ENCODE measurements around the gene ANGEL2. TPM values are rescaled to one million over a fixed set of nuclear protein-coding genes. Genes with fewer than 3 reads are reported as not detected.
A peak's percentile ranks its signal among the peaks of the same experiment; 100 is the strongest.

ANGEL2 gene
- total and polyA plus RNA-seq, 2 of the 13 experiments (the other 11 are each of a cell fraction or from before 2014, with no cell fraction given), result 12.3 to 25.4 TPM

DNA sequence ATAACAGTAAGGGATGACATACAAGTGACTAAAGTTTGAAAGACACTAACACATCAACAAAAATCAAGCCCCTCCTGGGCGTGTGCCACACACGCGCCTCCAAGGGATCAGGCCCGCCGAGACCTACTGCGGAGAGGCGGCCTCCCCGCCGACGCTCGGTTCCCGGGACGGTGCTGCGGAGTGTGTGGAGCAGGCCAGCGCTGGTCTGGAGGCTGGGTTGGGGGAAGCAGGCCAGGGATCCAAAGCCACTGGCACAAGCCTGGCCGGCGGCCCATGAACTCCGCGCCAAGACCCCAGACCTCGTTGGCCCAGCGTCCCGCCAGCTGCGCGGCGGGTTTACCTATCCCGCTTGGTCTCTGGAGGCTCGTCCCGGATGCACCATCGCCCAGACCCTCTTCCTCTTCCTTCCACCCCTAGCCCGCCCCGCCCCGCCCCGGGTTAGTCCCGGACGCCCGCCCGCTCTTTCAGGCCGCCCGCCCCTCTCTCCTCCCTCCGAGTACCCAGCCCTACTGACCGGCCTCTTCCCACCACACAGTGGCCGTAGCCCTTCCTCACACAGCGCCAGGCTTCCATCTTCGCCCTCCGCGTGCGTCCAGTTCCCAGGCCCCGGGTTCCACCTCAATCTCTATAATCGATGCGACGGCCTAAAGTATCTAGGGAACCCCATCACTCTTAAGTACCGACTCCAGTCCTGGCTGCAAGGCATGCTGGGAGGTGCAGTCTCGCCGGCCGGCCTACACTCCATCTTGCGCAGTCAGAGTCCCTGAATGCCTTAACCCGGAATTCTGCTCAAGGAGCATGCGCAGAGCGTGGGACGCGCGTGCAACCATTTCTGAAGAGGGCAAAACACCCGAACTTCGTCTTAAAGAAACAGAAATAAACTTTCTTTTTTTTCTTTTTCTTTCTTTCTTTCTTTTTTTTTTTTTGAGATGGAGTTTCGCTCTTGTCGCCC is at the start of gene ANGEL2 (continued):
- peak; percentile 65 for TF ChIP-seq SPEN (CRISPR knock-in tag; IDR thresholded peaks at IDR 0.05; ENCODE audit: low read depth)
- peak; percentile 61; the same call in 1 of the 2 replicates for TF ChIP-seq ISL2 (CRISPR knock-in tag; IDR thresholded peaks at IDR 0.05)
- TF ChIP-seq, protein P1, sequence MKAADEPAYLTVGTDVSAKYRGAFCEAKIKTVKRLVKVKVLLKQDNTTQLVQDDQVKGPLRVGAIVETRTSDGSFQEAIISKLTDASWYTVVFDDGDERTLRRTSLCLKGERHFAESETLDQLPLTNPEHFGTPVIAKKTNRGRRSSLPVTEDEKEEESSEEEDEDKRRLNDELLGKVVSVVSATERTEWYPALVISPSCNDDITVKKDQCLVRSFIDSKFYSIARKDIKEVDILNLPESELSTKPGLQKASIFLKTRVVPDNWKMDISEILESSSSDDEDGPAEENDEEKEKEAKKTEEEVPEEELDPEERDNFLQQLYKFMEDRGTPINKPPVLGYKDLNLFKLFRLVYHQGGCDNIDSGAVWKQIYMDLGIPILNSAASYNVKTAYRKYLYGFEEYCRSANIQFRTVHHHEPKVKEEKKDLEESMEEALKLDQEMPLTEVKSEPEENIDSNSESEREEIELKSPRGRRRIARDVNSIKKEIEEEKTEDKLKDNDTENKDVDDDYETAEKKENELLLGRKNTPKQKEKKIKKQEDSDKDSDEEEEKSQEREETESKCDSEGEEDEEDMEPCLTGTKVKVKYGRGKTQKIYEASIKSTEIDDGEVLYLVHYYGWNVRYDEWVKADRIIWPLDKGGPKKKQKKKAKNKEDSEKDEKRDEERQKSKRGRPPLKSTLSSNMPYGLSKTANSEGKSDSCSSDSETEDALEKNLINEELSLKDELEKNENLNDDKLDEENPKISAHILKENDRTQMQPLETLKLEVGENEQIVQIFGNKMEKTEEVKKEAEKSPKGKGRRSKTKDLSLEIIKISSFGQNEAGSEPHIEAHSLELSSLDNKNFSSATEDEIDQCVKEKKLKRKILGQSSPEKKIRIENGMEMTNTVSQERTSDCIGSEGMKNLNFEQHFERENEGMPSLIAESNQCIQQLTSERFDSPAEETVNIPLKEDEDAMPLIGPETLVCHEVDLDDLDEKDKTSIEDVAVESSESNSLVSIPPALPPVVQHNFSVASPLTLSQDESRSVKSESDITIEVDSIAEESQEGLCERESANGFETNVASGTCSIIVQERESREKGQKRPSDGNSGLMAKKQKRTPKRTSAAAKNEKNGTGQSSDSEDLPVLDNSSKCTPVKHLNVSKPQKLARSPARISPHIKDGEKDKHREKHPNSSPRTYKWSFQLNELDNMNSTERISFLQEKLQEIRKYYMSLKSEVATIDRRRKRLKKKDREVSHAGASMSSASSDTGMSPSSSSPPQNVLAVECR (CRISPR knock-in tag; IDR thresholded peaks at IDR 0.05; ENCODE audit: borderline replicate concordance), result peak; percentile 69; the same call in 1 of the 2 replicates
- TF ChIP-seq TRIM24 (CRISPR knock-in tag; IDR thresholded peaks at IDR 0.05), result no peak
- peak; percentile 95 for TF ChIP-seq ZFP1 (CRISPR knock-in tag; IDR thresholded peaks at IDR 0.05)
- no peak for TF ChIP-seq AFF4 (CRISPR knock-in tag; IDR thresholded peaks at IDR 0.05)
- TF ChIP-seq, protein P2, sequence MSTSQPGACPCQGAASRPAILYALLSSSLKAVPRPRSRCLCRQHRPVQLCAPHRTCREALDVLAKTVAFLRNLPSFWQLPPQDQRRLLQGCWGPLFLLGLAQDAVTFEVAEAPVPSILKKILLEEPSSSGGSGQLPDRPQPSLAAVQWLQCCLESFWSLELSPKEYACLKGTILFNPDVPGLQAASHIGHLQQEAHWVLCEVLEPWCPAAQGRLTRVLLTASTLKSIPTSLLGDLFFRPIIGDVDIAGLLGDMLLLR (CRISPR knock-in tag; IDR thresholded peaks at IDR 0.05), result no peak
- no peak; the same call in 1 of the 2 replicates for TF ChIP-seq SIN3A (IDR thresholded peaks at IDR 0.05; ENCODE audit: borderline replicate concordance, low read depth, low read length)
- no peak; the same call in 1 of the 2 replicates for TF ChIP-seq ZBTB25 (CRISPR knock-in tag; IDR thresholded peaks at IDR 0.05)
- TF ChIP-seq PHF8 (CRISPR knock-in tag; IDR thresholded peaks at IDR 0.05), result peak; percentile 98
- TF ChIP-seq GPN1 (CRISPR knock-in tag; IDR thresholded peaks at IDR 0.05; ENCODE audit: borderline replicate concordance), result no peak
- TF ChIP-seq ZNF160 (CRISPR knock-in tag; IDR thresholded peaks at IDR 0.05), result no peak
- no peak for TF ChIP-seq ZC3H13 (CRISPR knock-in tag; IDR thresholded peaks at IDR 0.05)
- TF ChIP-seq NBN (conservative IDR thresholded peaks at IDR 0.05), result no peak
- no peak; the same call in 1 of the 2 replicates for TF ChIP-seq ATAD3A (CRISPR knock-in tag; IDR thresholded peaks at IDR 0.05)
- TF ChIP-seq BRD4 (CRISPR knock-in tag; IDR thresholded peaks at IDR 0.05), result peak; percentile 68; the same call in 1 of the 2 replicates
- TF ChIP-seq, protein P3, sequence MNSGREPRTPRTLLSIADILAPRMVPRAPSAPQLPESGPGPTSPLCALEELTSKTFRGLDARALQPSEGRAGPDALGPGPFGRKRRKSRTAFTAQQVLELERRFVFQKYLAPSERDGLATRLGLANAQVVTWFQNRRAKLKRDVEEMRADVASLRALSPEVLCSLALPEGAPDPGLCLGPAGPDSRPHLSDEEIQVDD (CRISPR knock-in tag; IDR thresholded peaks at IDR 0.05; ENCODE audit: borderline replicate concordance), result peak; percentile 85
- TF ChIP-seq RAD51 (IDR thresholded peaks at IDR 0.05; ENCODE audit: borderline replicate concordance), result no peak
- peak; percentile 25; the same call in 1 of the 2 replicates for TF ChIP-seq ZBTB7A (CRISPR knock-in tag; IDR thresholded peaks at IDR 0.05)

Data from HepG2 (cell line).